GM21367 (cell line): ENCODE measurements around the gene BCDIN3D.

Source experiments
- ATAC-seq: cut with Tn5 transposase; IDR thresholded peaks from one replicate; pipeline ENCODE4 v1.9.1; 2021; ENCODE audit not compliant: unreplicated experiment

BCDIN3D gene

DNA sequence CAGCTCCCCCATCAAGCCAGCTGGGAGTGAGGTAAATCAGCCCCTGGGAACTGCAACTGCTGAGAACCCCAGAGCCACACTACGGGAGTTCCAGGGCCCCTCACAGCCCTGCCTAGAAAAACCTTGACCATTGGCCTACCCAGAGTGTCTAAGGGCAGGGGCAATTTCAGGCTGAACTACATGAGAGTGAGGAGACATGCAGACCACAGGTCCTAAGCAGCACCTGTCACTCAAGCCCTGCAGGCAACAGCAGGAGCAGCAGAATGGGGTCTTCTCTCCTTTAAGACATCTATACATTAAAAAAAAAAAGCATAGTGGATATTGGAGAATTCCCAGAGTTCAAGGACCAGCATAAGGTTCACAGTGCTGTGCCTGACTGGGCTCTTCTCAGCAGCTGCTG is 19.6 kb downstream of the BCDIN3D start:
- ATAC-seq: no peak

DNA sequence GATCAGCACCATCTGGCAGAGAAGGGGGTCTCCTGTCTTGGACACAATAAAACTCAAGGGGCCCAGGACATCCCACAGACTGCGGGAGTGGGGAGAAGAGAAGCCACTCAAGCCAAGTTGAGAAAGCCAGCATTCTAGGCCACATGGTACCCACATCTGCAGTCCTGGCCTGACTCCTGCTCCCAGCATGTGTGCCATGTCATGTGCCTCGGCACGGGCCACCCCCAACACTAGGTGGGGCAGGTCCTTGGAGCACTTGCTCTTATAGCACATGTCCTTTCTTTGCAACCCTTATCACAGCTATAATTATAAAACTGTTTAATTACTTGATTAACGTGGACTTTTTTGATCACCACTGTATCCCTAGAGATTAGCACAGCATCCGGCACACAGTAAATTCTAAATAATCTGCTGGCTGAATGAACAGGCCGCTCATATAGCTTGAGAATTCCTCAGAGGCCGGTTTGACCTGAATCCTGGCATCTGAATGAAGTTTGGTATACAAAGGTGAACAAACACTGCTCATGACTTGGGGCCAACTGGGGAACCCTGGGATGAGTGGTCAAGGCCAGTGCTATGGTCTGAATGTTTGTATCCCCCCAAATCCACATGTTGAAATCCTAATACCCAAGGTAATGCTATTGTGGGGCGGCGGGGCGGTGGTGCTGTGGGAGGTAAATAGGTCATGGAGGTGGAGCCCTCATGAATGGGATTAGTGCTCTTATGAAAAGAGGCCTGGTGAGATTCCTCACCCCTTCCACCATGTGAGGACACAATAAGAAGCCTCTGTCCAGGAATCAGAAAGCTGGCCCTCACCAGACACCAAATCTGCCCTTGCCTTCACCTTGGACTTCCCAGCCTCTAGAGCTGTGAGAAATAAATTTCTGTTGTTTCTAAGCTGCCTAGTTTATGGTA is 21.3 kb downstream of the BCDIN3D start:
- no peak for ATAC-seq

DNA sequence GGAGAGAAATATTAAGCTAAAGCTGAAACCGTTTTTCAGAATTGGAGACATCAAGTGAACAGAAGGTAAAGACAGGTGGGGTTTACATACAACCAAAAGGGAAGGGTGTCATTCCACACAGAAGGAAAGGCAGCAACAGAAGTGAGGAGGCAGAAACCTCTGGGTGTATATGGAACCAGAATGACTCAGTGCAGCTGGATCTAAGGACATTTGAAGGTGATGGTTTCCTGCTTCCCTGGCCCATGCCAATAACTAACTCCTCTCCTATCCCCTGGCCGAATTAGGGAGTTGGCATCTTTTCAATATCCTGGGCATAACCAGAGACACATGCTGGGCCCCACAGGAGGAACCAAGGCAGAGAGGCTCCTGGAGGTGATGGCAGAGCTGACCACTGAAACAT is 23.1 kb downstream of the BCDIN3D start:
- no peak for ATAC-seq

GRCh38 chr12:49818241-49818895 is 24.5 kb downstream of the BCDIN3D start:
- no peak for ATAC-seq

GRCh38 chr12:49813131-49813530 is 29.8 kb downstream of the BCDIN3D start:
- no peak for ATAC-seq

DNA sequence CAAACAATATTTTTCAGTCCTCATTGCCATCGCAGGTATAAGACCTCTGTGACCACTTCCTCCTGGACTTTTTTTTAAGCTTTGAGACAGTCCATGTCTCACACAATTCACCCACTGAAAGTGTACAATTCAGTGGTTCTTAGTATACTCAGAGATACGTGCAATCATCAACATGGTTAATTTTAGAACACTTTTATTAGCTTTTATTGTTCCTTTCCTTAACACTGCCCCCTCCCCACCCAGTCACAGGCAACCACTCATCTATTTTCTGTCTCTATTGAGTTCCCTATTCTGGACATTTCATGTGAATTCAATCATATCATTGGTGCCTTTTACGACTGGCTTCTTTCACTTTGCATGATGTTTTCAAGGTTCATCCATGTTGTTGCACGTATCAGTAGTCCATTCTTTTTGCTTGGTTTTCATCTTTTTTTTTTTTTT is 30.9 kb downstream of the BCDIN3D start:
- ATAC-seq: no peak

DNA sequence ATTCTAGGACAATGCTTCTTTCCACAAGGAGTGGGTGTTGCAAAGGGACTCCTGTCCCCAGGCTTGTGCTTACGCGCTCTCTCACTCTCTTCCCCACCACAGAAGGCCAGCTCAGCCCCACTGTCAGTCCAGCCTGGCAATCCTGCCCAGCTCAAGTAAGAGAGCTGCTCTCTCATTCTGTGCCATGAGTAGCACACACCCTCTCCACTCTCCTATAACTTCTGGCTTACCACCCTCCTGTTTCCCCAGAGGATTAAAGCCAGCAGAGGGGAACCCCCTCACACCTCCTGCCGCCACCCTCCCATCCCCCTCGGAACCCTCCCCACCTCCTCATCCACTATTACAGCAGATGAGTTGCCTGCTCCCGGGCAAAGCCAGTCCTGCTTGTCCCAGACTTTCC is 31.8 kb downstream of the BCDIN3D start:
- no peak for ATAC-seq

DNA sequence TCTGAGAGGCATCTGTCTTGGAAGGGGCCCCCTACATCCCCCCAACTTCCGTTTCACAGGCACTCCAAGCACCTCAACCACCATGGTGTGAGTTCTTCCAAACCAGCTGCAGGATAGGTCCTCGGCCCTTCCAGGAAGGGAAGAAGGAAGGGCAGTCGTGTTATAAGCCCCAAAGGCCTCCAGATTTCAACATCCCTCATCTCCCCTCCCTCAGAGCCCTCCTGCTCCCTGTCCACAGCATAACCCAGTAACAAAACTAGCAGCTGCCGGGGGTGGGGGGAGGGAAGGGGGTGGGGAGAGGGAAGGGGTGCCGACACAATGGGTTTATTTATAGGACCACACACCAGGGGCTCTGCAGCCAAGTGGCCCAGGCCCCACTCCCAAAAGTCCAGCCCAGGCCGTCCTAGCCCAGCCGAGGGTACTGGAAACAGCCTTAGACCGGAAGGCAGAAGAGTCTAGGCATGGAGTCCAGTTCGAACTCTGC is 33.0 kb downstream of the BCDIN3D start:
- no peak for ATAC-seq

- ATAC-seq: no peak
These were observed 33.5 kb downstream of the BCDIN3D start for GRCh38 chr12:49809381-49809905.

GRCh38 chr12:49808686-49809380 is 34.1 kb downstream of the BCDIN3D start:
- no peak for ATAC-seq

GRCh38 chr12:49807991-49808580 is 34.8 kb downstream of the BCDIN3D start:
- no peak for ATAC-seq

DNA sequence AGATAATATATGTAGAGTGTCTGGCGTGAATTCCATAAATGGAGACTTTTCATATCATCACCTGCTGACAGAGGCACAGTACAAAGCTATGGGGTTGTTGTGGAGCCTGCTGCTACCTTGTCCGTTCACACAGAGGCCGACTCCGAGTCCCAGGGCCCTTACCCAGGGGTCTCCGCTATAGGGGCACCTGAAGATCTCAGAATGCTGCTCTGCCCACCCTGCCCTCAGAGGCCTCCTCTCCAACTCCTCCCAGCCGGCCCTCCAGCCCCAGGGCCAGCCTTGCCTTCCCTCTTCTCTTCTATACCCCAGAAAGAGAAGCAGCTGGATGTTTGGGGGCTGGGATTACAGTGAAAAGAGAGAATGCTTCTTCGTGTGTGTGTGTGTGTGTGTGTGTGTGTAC is 36.0 kb downstream of the BCDIN3D start:
- ATAC-seq: no peak

DNA sequence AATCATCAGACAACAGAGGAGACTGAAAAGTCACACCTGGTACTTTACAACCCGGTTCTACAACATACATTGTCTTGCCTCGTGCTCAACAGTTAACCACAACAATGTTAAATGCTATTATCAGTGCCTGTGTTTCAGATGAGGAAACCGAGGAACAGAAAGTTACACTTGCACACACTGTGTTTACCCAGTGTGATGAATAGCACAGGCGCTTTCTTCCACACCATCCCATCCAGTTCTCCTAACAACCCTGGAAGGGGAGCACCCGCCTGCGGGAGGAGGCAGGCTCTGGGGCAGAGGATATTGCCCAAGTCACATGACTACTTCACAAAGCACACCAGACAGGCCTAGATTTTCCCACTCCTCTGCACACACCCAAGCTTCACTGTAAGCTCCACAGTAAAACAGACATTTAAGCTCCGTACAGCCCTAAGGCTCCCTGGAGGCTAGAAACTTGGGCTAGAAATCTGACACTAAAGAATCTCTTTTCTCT is 36.5 kb downstream of the BCDIN3D start:
- no peak for ATAC-seq

DNA sequence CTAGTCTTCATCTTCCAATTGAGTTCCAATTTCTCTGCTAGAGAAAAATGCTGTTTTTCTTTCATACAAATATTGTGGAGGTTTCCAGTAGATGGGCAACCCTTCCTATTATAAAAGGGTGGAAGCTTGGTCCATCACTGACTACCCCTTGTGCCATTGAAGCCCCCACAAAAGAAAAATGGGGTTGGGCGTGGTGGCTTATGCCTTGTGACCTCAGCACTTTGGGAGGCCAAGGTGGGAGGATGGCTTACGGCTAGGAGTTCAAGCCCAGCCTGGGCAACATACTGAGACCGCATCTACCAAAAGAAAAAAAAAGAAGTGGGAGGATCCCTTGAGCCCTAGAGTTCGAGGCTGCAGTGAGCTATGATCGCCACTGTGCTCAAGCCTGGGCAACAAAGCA is 37.5 kb downstream of the BCDIN3D start:
- ATAC-seq: no peak

DNA sequence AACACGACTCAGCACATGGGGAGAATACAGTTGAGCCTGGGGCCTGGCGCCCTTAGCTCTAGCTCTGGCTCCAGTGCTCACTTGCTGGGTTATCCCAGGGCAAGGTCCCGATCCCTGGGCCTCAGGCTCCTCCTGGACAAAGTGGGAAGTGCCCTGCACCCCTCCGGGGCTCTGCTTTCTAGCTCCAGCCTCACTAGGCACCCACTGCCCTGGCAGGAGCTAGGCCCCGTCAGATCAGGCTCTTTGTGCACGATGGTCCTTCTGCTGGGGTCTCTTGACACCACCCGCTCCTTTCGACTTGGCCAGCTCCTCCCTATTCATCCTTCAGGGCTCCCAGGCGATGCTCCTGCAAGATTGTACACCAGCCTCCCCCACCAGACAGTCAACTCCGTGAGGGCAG is 38.1 kb downstream of the BCDIN3D start:
- ATAC-seq: no peak

- ATAC-seq: no peak
These were observed 39.0 kb downstream of the BCDIN3D start for GRCh38 chr12:49803693-49804450.

GRCh38 chr12:49801141-49802063 is 41.5 kb downstream of the BCDIN3D start:
- ATAC-seq: no peak

DNA sequence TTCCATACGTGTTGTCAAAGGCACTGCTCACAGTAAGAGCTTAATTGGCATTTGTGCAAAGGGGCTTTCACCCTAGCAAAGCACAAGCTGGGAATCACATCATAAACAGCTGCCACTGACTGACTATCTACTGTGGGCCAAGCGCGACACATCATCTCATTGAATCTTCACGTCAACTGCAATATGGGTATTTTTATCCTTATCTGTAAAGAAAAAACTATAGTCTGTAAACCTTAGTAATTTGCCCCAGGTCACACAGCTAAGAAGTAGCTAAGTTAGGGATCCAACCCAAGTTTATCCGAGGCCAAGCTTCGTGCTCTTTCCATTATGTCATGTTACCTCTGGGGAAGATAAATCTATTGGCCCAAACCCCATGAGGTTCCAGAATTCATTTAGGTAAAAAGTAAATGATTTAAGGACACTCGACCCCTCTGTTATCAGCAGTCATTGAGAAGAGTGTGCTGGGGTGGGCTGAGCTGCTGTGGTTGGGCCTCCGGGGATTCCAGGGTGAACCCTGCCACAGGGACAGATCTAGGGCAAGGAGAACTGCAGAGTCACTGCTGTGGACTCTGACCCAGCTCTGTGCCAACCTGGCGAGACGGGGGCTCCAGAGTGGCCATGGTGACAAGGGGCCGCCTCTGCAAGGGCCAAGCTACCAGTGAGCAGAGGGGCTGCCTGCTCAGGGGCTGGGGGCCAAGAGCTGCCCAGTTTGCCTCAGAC is 42.3 kb downstream of the BCDIN3D start:
- ATAC-seq: no peak
